A549 (cell line): Measurements from ENCODE around the gene SLC2A14. TPM values are rescaled to one million over a fixed set of nuclear protein-coding genes. Genes with fewer than 3 reads are reported as not detected.
"Not testable (repeated sequence)": the region's sequence is repeated elsewhere in the genome, so short reads cannot be mapped to it uniquely, and the experiment has no call there.

Experiments
- ATAC-seq, 2 experiments: fragments of 200-7000 bp in 1 of 2; fragments of >200 bp in 1 of 2; cut with Nextera tagmentation in 1 of 2; cut with Tn5 transposase in 1 of 2; 3 replicates each; pipeline versions ENCODE4 v1.8.0 to v1.9.1; 2018 to 2020; ENCODE audit warnings: mild to moderate bottlenecking in 1 of 2, moderate library complexity in 1 of 2
- CTCF ChIA-PET: fragments of 300-600 bp; sonication (Branson Sonifier 250); formaldehyde crosslinking; extraction: SDS; loops from one replicate; lab custom pipeline; 2021; ENCODE audit warnings: antibody characterized with exemption, inconsistent platforms; lab: Yijun Ruan, JAX
- POLR2A ChIA-PET: fragments of 350-600 bp; formaldehyde crosslinking; extraction: SDS; loops from one replicate; lab custom pipeline; 2021; ENCODE audit warnings: antibody characterized with exemption, inconsistent platforms; lab: Yijun Ruan, JAX
- DNase-seq, 2 experiments: peaks; one replicate each; pipeline versions ENCODE4 v3.0.0 to v3.0.0-alpha.2; 2011 to 2016; ENCODE audit warnings: low read depth in 1 of 2, low spot score in 1 of 2
- FAIRE-seq: peaks from 2 replicates; lab custom pipeline; 2011; peaks lifted over from hg19 to GRCh38; lab: Jason Lieb, UNC
- H3K27ac ChIP-seq, 2 experiments: fragments of >200 bp; sonication (Bioruptor Twin); formaldehyde crosslinking; 3 replicates each; pipeline ENCODE4 v1.5.1; 2016 to 2017
- H3K4me1 ChIP-seq: fragments of >200 bp; sonication (Bioruptor Twin); formaldehyde crosslinking; 3 replicates; pipeline ENCODE4 v1.6.1; 2016
- H3K4me2 ChIP-seq: fragments of >200 bp; sonication (Bioruptor Twin); formaldehyde crosslinking; 3 replicates; pipeline ENCODE4 v1.6.1; 2016
- H3K4me3 ChIP-seq: fragments of >200 bp; sonication (Bioruptor Twin); formaldehyde crosslinking; 3 replicates; pipeline ENCODE4 v1.5.1; 2016
- H3K9me3 ChIP-seq: fragments of >200 bp; sonication (Bioruptor Twin); formaldehyde crosslinking; 3 replicates; pipeline ENCODE4 v1.6.1; 2016
- BCL3 ChIP-seq: fragments of >200 bp; sonication (Bioruptor Twin); formaldehyde crosslinking; IDR thresholded peaks from 3 replicates; pipeline ENCODE4 v1.6.1; 2016
- CBX8 ChIP-seq: fragments of 200-600 bp; sonication (generic); IDR thresholded peaks from 2 replicates; pipeline ENCODE4 v1.6.1; 2016
- CTCF ChIP-seq: fragments of >200 bp; sonication (Bioruptor Twin); formaldehyde crosslinking; IDR thresholded peaks from 3 replicates; pipeline ENCODE4 v1.5.1; 2016
- FOSL2 ChIP-seq, 2 experiments: fragments of 450-650 bp in 1 of 2; fragments of >200 bp in 1 of 2; sonication (Bioruptor Twin) in 1 of 2; formaldehyde crosslinking; IDR thresholded peaks; 2 replicates each; pipeline versions ENCODE4 v1.5.0 to v1.6.1; 2016 to 2020; ENCODE audit warnings: mild to moderate bottlenecking in 1 of 2, moderate library complexity in 1 of 2
- HMGXB4 ChIP-seq: fragments of 250-450 bp; sonication (Bioruptor Pico); IDR thresholded peaks from 2 replicates; pipeline ENCODE4 v1.5.0; 2021; ENCODE audit warnings: mild to moderate bottlenecking, moderate library complexity, borderline replicate concordance
- MAFK ChIP-seq: fragments of 450-650 bp; IDR thresholded peaks from 2 replicates; pipeline ENCODE4 v1.6.1; 2014; ENCODE audit not compliant: partially characterized antibody
- RFX5 ChIP-seq: fragments of 450-650 bp; IDR thresholded peaks from 2 replicates; pipeline ENCODE4 v1.7.1; 2014; ENCODE audit warnings: antibody characterized with exemption, mild to moderate bottlenecking, moderate library complexity
- RNF2 ChIP-seq: fragments of 200-600 bp; sonication (generic); IDR thresholded peaks from 2 replicates; pipeline ENCODE4 v1.6.1; 2016; ENCODE audit warnings: low read depth, mild to moderate bottlenecking, antibody characterized with exemption, moderate library complexity, borderline replicate concordance
- SREBF2 ChIP-seq: fragments of 450-650 bp; IDR thresholded peaks from 2 replicates; pipeline ENCODE4 v1.6.1; 2014; ENCODE audit warnings: mild to moderate bottlenecking, moderate library complexity
- ZNF302 ChIP-seq: fragments of 250-450 bp; sonication (Bioruptor Pico); IDR thresholded peaks from 2 replicates; pipeline ENCODE4 v1.9.0; 2021; ENCODE audit warnings: inconsistent platforms, mild to moderate bottlenecking, moderate library complexity
- ZSCAN20 ChIP-seq: fragments of 250-450 bp; sonication (Bioruptor Pico); IDR thresholded peaks from 2 replicates; pipeline ENCODE4 v1.8.0; 2022; ENCODE audit warnings: mild to moderate bottlenecking, moderate library complexity
- WGBS: methylation state at CpG from one replicate; pipeline ENCODE4 v1.1.6; 2017; ENCODE audit errors: missing lambda C conversion rate; 5-methylcytosine and 5-hydroxymethylcytosine counted together
- polyA plus RNA-seq, 4 experiments: library from polyadenylated mRNA; depleted of rRNA in 3 of 4; stranded (reverse); fragments of >200 nt; fragmentation: RNase III in 1 of 4; extraction: RNeasy Plus Mini Kit Qiagen cat#74134 plus additional on column Dnase treatment in 1 of 4; gene quantifications; 2 replicates in 3 of 4; 3 replicates in 1 of 4; pipeline ENCODE4 v1.2.3, GENCODE V29; 2011 to 2017

Gene SLC2A14
- polyA plus RNA-seq, 2 of the 4 experiments (the other 2 are of a cell fraction), result 0.25 to 0.68 TPM

DNA sequence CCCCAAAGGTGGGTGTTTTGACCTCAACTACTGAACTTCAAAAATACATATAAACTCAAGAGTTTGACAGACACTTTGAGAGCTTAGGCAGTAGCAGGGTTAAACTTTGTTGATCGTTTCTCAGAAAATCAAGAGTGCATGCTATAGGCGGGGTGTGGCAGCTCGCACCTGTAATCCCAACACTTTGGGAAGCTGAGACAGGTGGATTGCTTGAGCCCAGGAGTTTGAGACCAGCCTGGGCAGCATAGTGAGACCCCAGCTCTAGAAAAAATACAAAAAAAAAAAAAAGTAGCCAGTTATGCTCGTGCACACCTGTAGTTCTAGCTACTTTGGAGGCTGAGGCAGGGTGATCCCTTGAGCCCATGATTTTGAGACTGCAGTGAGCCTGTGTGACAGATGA, 71.3 kb downstream of the SLC2A14 start:
- 59% methylated on average over 4 of the region's 4 CpGs for WGBS
- no peak for DNase-seq
- no peak for TF ChIP-seq SREBF2
- TF ChIP-seq RFX5, result no peak
- TF ChIP-seq BCL3, result no peak
- TF ChIP-seq ZNF302 (CRISPR knock-in tag), result no peak
- TF ChIP-seq ZSCAN20 (CRISPR knock-in tag), result no peak
- no peak for TF ChIP-seq RNF2
- TF ChIP-seq FOSL2 (IDR thresholded peaks at IDR 0.05), result no peak
- TF ChIP-seq FOSL2 (CRISPR knock-in tag; IDR thresholded peaks at IDR 0.05), result no peak
- ATAC-seq, result no peak
- no peak for FAIRE-seq
- Histone ChIP-seq H3K4me2 (no peak overlapping the region), H3K4me3 (no peak overlapping the region), H3K9me3 (no peaks in the 10 kb centered on the region), H3K27ac (no peak overlapping the region), H3K4me1 (no peaks in the 10 kb centered on the region)
- CTCF ChIA-PET, result interaction anchor here (0.8 to 1.3 kb wide), 4 partner anchors 10 to 159 kb away, joined by 3 to 5 read pairs (median 3); no protein-coding TSS in a partner anchor
- POLR2A ChIA-PET, result no interaction called here

- not testable (repeated sequence) for ATAC-seq, H3K27ac ChIP-seq, H3K4me3 ChIP-seq, DNase-seq, H3K9me3 ChIP-seq, H3K4me1 ChIP-seq, H3K4me2 ChIP-seq
- POLR2A ChIA-PET, result interaction anchor here (1.4 kb wide), 1 partner anchor 107 kb away, joined by 6 read pairs; no protein-coding TSS in a partner anchor
- WGBS, result 54% methylated on average over 2 of the region's 4 CpGs
- CTCF ChIA-PET, result interaction anchor here (0.6 kb wide), 1 partner anchor 68 kb away, joined by 3 read pairs; no protein-coding TSS in a partner anchor
- FAIRE-seq, result peak; percentile 43
Measured at GRCh38 chr12:7798750-7799308, 73.9 kb downstream of the SLC2A14 start.

- Histone ChIP-seq H3K4me1 (no peaks in the 10 kb centered on the region), H3K27ac (no peak overlapping the region), H3K4me2 (no peak overlapping the region), H3K9me3 (no peaks in the 10 kb centered on the region), H3K4me3 (no peak overlapping the region)
- 79% methylated on average over 12 of the region's 12 CpGs for WGBS
- FAIRE-seq (no peak), ATAC-seq (0 out of 6 replicates have a peak, but pooled peaks of 1 of the 2 experiments have one; percentile 29), DNase-seq (no peak)
- TF ChIP-seq FOSL2 (IDR thresholded peaks at IDR 0.05) (no peak), FOSL2 (CRISPR knock-in tag; IDR thresholded peaks at IDR 0.05) (peak; percentile 19; the same call in 1 of the 2 replicates), MAFK (no peak), HMGXB4 (CRISPR knock-in tag) (no peak), CBX8 (no peak), CTCF (no peak)
- POLR2A ChIA-PET, result interaction anchor here (1.4 kb wide), 1 partner anchor 108 kb away, joined by 6 read pairs; no protein-coding TSS in a partner anchor
- CTCF ChIA-PET, result interaction anchor here (0.6 kb wide), 1 partner anchor 9 kb away, joined by 3 read pairs; no protein-coding TSS in a partner anchor
Measured at GRCh38 chr12:7797698-7798398, 74.9 kb downstream of the SLC2A14 start.

- ATAC-seq, H3K4me3 ChIP-seq, FAIRE-seq, H3K27ac ChIP-seq, DNase-seq, H3K4me1 ChIP-seq, H3K9me3 ChIP-seq, H3K4me2 ChIP-seq, POLR2A ChIA-PET: not testable (repeated sequence)
- CTCF ChIA-PET, result interaction anchor here (0.9 kb wide), 1 partner anchor 9 kb away, joined by 3 read pairs; no protein-coding TSS in a partner anchor
- 73% methylated on average over 7 of the region's 7 CpGs for WGBS
Measured at GRCh38 chr12:7797269-7797668, 75.4 kb downstream of the SLC2A14 start.
